HepG2 (cell line): ENCODE results near the gene ABCB8.
A peak's percentile ranks its signal among the peaks of the same experiment; 100 is the strongest.

Source experiments
- HDAC1 ChIP-seq: sonication (generic); formaldehyde crosslinking; IDR thresholded peaks from 2 replicates; pipeline ENCODE4 v1.5.1; 2020; ENCODE audit warnings: mild to moderate bottlenecking, missing genetic modification reagents
- POLR2A ChIP-seq, 2 experiments: IDR thresholded peaks; 2 replicates each; pipeline ENCODE4 v1.6.1; 2011; ENCODE audit warnings: low read depth in 2 of 2, low read length in 2 of 2, mild to moderate bottlenecking in 1 of 2, moderate library complexity in 1 of 2; ENCODE audit not compliant: insufficient read depth in 1 of 2
- TF ChIP-seq, protein P1 (sequence below): sonication (generic); formaldehyde crosslinking; IDR thresholded peaks from 2 replicates; pipeline ENCODE4 v1.5.0; 2020; ENCODE audit warnings: mild to moderate bottlenecking, missing genetic modification reagents, moderate library complexity
- TF ChIP-seq, protein P2 (sequence below): IDR thresholded peaks from 2 replicates; pipeline ENCODE4 v1.6.1; 2016; ENCODE audit warnings: control low read depth
- TF ChIP-seq, protein P3 (sequence below), 2 experiments: sonication (generic) in 1 of 2; formaldehyde crosslinking in 1 of 2; IDR thresholded peaks; 2 replicates each; pipeline versions ENCODE4 v1.5.1 to v1.6.1; 2011 to 2020; ENCODE audit warnings: borderline replicate concordance in 1 of 2, low read depth in 1 of 2, low read length in 1 of 2, mild to moderate bottlenecking in 1 of 2, missing genetic modification reagents in 1 of 2, moderate library complexity in 1 of 2

DNA sequence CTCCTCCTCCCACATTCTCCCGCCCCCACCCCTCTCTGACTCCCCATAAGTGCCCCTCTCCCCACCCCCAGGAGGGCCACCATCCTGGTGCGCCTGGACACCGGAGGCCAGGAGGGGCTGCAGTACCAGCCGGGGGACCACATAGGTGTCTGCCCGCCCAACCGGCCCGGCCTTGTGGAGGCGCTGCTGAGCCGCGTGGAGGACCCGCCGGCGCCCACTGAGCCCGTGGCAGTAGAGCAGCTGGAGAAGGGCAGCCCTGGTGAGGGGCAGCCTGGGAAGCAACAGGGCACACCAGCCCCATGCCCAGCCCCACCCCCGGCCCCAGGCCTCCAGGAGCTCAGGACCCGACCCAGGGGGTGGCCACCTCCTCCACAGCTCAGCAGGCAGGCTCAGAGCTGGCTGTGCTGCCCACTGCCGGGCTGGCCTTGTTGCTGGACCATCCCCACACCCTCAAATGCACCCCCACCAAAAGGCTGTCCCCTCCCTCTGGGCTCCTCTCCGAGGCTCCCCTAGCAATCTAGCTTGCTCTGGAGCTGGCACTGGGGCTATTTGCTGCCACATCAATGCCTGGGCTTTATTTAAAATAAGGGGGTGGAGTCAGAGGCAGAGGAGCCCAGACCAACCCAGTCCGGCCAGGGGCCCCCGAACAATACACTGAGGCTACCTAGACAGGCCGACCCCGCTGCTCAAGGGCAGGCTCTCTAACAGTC, 18.8 kb upstream of the ABCB8 start:
- no peak for TF ChIP-seq HDAC1 (CRISPR knock-in tag)
- TF ChIP-seq, protein P1, sequence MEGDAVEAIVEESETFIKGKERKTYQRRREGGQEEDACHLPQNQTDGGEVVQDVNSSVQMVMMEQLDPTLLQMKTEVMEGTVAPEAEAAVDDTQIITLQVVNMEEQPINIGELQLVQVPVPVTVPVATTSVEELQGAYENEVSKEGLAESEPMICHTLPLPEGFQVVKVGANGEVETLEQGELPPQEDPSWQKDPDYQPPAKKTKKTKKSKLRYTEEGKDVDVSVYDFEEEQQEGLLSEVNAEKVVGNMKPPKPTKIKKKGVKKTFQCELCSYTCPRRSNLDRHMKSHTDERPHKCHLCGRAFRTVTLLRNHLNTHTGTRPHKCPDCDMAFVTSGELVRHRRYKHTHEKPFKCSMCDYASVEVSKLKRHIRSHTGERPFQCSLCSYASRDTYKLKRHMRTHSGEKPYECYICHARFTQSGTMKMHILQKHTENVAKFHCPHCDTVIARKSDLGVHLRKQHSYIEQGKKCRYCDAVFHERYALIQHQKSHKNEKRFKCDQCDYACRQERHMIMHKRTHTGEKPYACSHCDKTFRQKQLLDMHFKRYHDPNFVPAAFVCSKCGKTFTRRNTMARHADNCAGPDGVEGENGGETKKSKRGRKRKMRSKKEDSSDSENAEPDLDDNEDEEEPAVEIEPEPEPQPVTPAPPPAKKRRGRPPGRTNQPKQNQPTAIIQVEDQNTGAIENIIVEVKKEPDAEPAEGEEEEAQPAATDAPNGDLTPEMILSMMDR (CRISPR knock-in tag), result peak; percentile 64
- TF ChIP-seq, protein P2, sequence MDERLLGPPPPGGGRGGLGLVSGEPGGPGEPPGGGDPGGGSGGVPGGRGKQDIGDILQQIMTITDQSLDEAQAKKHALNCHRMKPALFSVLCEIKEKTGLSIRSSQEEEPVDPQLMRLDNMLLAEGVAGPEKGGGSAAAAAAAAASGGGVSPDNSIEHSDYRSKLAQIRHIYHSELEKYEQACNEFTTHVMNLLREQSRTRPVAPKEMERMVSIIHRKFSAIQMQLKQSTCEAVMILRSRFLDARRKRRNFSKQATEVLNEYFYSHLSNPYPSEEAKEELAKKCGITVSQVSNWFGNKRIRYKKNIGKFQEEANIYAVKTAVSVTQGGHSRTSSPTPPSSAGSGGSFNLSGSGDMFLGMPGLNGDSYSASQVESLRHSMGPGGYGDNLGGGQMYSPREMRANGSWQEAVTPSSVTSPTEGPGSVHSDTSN, result no peak
- TF ChIP-seq POLR2A (IDR thresholded peaks at IDR 0.05; ENCODE audit: insufficient read depth in 1 of 2, low read depth in 2 of 2, low read length in 2 of 2), result no peak
- TF ChIP-seq, protein P3, sequence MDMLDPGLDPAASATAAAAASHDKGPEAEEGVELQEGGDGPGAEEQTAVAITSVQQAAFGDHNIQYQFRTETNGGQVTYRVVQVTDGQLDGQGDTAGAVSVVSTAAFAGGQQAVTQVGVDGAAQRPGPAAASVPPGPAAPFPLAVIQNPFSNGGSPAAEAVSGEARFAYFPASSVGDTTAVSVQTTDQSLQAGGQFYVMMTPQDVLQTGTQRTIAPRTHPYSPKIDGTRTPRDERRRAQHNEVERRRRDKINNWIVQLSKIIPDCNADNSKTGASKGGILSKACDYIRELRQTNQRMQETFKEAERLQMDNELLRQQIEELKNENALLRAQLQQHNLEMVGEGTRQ (IDR thresholded peaks at IDR 0.05; ENCODE audit: low read depth, low read length), result no peak
- TF ChIP-seq, protein P3 (CRISPR knock-in tag; IDR thresholded peaks at IDR 0.05; ENCODE audit: borderline replicate concordance), result no peak
